ENCODE results near the gene SNTB2. TPM values are rescaled to one million over a fixed set of nuclear protein-coding genes. Genes with fewer than 3 reads are reported as not detected.

The SNTB2 gene
- total RNA-seq, 1 experiment from 2014 or later = 44.0 TPM

DNA sequence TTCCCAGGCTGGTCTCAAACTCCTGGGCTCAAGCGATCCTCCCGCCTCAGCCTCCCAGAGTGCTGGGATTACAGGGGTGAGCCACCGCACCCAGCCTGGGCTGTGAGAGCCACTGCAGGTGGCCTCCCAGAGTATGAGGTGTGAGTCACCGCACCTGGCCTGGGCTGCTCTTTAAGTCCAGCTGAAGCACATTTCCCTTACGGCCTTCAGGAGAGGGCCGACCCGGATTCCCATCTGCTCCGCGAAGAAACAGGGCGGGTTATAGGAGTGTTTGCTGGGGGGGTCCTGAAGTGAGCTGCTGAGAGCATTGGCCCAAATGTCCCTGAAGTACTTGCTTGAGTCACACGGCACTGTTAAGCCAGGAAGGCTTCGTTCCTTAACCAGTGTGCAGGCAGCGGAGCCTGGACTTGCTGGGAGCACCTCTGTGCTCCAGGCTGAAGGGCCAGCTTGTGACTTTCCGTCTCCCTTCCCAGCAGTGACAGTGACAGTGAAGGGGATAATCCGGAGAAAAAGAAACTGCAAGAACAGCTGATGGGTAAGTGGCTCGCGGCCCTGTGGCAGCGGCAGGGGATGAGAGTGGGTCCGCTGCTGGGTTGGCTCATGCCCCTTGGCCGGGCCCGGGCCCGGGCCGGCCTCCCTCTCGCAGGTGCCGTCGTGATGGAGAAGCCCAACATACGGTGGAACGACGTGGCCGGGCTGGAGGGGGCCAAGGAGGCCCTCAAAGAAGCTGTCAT lies 131.4 kb downstream of the SNTB2 start:
- DNase-seq (ENCODE audit: low spot score) = no peak

- no peak for DNase-seq (ENCODE audit: low spot score)
Observed at GRCh38 chr16:69318911-69319289, 131.9 kb downstream of the SNTB2 start.

GRCh38 chr16:69319381-69319780 lies 132.4 kb downstream of the SNTB2 start:
- no peak for DNase-seq (ENCODE audit: low spot score)

DNA sequence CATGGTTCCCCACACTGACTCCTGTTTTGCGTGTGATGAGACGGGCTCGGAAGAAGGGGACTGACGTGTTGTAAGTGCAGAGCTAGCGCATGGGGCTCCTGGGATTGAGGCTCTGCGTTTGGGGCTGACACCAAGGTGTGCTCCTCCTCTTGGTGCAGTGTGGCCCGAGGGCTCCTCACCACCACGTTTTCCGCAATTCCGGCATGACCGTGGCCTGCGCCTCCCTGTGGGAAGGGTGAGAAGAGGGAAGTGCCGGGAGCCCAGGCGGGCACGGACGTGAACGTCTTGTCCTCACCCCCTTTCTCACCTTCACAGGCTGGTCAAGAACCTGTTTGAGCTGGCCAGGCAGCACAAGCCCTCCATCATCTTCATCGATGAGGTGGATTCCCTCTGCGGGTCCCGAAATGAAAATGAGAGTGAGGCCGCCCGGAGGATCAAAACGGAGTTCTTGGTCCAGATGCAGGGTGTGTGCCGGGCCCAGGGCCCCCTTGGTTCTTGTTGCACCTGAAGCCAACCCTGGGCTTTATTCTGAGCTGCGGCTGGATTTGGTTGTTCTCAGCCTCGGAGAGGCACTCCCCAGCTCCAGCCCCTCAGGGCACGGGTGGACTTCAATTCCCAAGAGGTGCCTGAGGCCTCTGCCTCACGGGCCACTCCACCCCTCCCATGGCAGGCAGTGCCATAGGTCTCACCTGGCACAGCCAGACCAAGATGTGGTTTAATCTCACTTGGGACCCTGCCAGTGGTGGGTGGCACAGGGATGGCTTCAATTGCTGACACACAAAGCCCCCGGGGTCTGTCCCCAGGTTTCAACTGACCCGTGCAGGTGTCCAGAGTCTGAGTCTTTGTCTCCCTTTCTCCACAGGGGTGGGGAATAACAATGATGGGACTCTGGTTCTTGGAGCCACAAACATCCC lies 133.1 kb downstream of the SNTB2 start:
- no peak for DNase-seq (ENCODE audit: low spot score)

- no peak for DNase-seq (ENCODE audit: low spot score)
Observed at GRCh38 chr16:69320740-69321073, 133.7 kb downstream of the SNTB2 start.

DNA sequence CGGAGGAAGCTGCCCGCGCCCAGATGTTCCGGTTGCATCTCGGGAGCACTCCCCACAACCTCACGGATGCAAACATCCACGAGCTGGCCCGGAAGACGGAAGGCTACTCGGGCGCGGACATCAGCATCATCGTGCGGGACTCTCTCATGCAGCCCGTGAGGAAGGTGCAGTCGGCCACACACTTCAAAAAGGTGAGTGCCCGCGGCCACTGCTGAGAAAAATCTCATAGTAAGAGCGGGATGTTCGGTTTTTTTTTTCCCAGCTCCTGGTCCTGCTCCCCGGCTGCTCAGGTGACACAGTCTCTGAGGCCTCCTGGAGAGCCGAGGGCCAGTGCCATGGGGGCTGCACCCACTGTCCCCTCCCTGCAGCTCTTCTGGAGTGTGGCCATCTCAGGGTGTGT lies 134.1 kb downstream of the SNTB2 start:
- DNase-seq (ENCODE audit: low spot score) = no peak

- DNase-seq (ENCODE audit: low spot score) = no peak
Observed at GRCh38 chr16:69322343-69322742, 135.4 kb downstream of the SNTB2 start.

GRCh38 chr16:69323415-69323814 lies 136.5 kb downstream of the SNTB2 start:
- no peak for DNase-seq (ENCODE audit: low spot score)

DNA sequence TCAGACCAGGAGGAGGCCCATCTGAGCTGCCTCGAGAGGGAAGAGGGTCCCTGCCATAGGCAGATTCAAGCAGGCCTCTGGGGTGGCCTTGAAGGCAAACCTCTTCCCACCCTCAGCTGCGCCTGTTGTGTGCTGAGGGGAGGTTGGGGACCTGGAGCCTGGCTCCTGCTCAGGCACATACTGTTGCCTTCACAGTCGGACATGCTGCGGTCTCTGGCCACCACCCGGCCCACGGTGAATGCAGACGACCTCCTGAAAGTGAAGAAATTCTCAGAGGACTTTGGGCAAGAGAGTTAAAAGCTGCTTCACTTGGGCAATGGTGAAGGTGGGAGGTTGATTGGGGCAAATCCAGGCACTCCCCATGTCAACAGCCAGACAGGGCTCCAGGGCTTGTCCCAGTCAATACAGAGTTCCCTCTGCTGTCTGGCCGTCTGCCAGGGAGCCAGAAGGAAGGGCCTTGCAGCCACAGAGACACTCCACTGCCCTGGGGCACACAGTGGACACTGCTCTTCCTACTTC lies 137.1 kb downstream of the SNTB2 start:
- peak; percentile 39 for DNase-seq (ENCODE audit: low spot score)

GRCh38 chr16:69324585-69325253 lies 137.8 kb downstream of the SNTB2 start:
- no peak for DNase-seq (ENCODE audit: low spot score)

GRCh38 chr16:69325784-69326171 lies 138.8 kb downstream of the SNTB2 start:
- DNase-seq (ENCODE audit: low spot score) = no peak

DNA sequence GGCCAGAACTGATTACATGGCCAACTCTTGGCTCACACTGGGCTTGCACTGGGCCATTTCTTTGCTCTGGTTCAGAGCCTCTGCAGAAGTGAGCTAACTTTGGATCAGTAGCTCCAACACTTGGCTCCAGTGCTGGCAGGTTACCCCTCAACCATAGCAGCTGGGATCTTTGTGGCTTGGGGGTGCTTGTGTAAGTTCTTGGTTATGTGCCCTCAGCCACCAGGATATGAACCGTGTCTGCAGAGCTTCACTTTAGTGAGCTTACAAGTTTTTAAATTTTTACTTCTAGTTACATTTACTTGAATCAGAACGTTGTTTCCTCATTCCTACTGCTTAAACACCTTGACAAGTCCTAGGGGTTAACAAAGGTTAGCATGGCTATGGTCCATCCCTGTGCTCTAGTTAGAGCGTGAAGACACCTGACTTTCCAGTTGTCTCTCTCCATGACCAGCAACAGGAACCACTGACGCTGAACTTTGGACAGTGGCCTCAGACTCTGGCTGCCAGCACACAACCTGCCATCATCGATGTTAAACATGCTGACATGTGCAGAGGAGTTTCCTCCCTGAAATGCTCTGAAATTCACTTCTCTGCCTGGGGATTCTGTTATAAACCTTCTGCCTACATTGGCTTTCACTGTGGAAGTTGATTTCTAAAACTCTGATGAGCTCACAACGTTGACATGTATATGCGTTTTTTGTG lies 139.4 kb downstream of the SNTB2 start:
- DNase-seq (ENCODE audit: low spot score) = peak; percentile 55

DNA sequence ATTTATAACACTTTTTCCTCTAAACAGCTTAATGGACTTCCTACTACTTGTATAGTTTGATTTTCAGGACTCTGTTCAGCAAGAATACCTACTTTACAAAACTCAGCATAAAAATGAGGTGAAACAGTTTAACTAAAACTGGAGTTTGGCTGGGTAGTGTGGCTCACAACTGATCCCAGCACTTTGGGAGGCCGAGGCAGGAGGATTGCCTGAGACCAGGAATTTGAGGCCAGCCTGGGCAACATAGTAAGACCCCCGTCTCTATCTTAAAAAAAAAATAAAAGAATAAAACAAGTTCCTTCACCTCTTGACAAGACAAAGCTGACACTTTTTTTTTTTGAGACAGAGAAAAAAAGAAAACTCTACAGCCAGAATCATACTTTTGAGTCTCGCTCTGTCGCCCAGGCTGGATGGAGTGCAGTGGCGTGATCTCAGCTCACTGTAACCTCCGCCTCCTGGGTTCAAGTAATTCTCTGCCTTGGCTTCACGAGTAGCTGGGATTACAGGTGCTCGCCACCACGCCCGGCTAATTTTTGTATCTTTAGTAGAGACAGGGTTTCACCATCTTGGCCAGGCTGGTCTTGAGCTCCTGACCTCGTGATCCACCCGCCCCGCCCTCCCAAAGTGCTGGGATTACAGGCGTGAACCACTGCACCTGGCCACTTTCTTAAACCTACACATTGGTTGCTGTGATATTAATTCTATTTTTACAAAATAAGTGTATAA lies 140.8 kb downstream of the SNTB2 start:
- no peak for DNase-seq (ENCODE audit: low spot score)

GRCh38 chr16:69328854-69329316 lies 141.9 kb downstream of the SNTB2 start:
- peak; percentile 48 for DNase-seq (ENCODE audit: low spot score)

GRCh38 chr16:69329369-69330285 lies 142.7 kb downstream of the SNTB2 start:
- DNase-seq (ENCODE audit: low spot score) = peak; percentile 47

GRCh38 chr16:69330286-69331109 lies 143.5 kb downstream of the SNTB2 start, which contains the start of gene PDF:
PDF (minus strand) TSS chr16:69330588; CDS start chr16:69330570, 18 bp downstream.
- DNase-seq (ENCODE audit: low spot score) = peak; percentile 96

- DNase-seq (ENCODE audit: low spot score) = no peak
Observed at GRCh38 chr16:69334696-69335095, 147.7 kb downstream of the SNTB2 start.

DNA sequence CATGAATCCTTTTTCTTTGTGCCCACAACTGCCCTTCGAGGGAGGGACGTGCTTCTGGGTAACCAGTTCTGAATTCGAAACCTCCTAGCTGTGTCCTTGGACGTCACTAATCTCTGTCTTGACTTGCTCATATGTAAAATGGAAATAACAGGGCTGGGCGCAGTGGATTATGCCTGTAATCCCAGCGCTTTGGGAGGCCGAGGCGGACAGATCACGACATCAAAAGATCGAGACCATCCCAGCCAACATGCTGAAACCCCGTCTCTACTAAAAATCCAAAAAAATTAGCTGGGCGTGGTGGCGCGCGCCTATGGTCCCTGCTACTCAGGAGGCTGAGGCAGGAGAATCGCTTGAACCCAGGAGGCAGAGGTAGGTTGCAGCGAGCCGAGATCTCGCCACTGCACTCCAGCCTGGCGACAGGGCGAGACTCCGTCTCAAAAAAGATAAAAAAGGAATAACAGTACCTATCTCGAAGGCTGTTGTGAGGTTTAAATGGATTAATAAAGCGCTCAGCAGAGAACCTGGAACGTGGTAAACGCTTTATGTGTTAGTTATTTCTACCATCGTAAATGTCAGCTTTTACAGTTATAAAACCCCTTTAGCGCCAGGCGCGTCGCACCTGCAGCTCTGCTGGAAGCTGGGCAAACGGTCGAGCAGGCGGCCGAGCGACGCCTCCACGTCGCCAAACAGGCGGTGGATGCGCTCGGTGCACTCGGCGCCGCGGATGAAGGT lies 151.8 kb downstream of the SNTB2 start:
- no peak for DNase-seq (ENCODE audit: low spot score)

Measured in HT-29 (cell line).